Common myeloid progenitor, CD34-positive (primary cell): Measurements from ENCODE around the gene LEMD2.
A peak's percentile ranks its signal among the peaks of the same experiment; 100 is the strongest.

Experiments used
- CTCF ChIA-PET: fragments of 350-600 bp; sonication (Branson Sonifier 250); formaldehyde crosslinking; loops from one replicate; lab custom pipeline; 2021; ENCODE audit warnings: antibody characterized with exemption; lab: Charles Lee
- POLR2A ChIA-PET: fragments of 350-600 bp; sonication (Branson Sonifier 250); formaldehyde crosslinking; loops from one replicate; lab custom pipeline; 2021; ENCODE audit warnings: antibody characterized with exemption; lab: Charles Lee
- DNase-seq, 3 donors: peaks; one replicate each; pipeline versions ENCODE4 v3.0.0 to v3.0.0-alpha.2; 2013
- H3K27ac ChIP-seq, 2 experiments: 1 replicate in 1 of 2; 2 replicates in 1 of 2; pipeline ENCODE4 v1.7.0; 2013; ENCODE audit warnings: inconsistent platforms in 2 of 2, low read length in 2 of 2, mild to moderate bottlenecking in 2 of 2, low read depth in 1 of 2, moderate library complexity in 1 of 2; ENCODE audit not compliant: severe bottlenecking in 2 of 2, insufficient read depth in 1 of 2, poor library complexity in 1 of 2
- H3K27me3 ChIP-seq, 5 experiments: replicated peaks in 2 of 5; 1 replicate in 3 of 5; 2 replicates in 2 of 5; pipeline versions ENCODE4 v1.6.1 to v1.7.0; 2013; ENCODE audit warnings: low read length in 4 of 5, mild to moderate bottlenecking in 2 of 5, moderate library complexity in 2 of 5, inconsistent platforms in 1 of 5; ENCODE audit not compliant: insufficient read depth in 5 of 5, control insufficient read depth in 4 of 5
- H3K36me3 ChIP-seq, 4 experiments: 1 replicate in 2 of 4; 2 replicates in 2 of 4; pipeline versions ENCODE4 v1.6.1 to v1.7.0; 2013; ENCODE audit warnings: low read length in 3 of 4, control low read depth in 1 of 4, mild to moderate bottlenecking in 1 of 4; ENCODE audit not compliant: control insufficient read depth in 4 of 4, insufficient read depth in 4 of 4
- H3K4me1 ChIP-seq, 4 experiments: 1 replicate in 3 of 4; 2 replicates in 1 of 4; pipeline versions ENCODE4 v1.6.1 to v1.7.1; 2013; ENCODE audit warnings: low read length in 3 of 4, mild to moderate bottlenecking in 3 of 4, control low read depth in 1 of 4, inconsistent platforms in 1 of 4, moderate library complexity in 1 of 4; ENCODE audit not compliant: control insufficient read depth in 4 of 4, insufficient read depth in 4 of 4; ENCODE audit errors: control extremely low read depth in 1 of 4
- H3K4me3 ChIP-seq, 7 experiments: 1 replicate in 4 of 7; 2 replicates in 3 of 7; pipeline versions ENCODE4 v1.5.1 to v1.7.0; 2013; ENCODE audit warnings: mild to moderate bottlenecking in 7 of 7, low read length in 6 of 7, moderate library complexity in 6 of 7, inconsistent platforms in 2 of 7, low read depth in 2 of 7, control low read depth in 1 of 7; ENCODE audit not compliant: insufficient read depth in 4 of 7, control insufficient read depth in 1 of 7; ENCODE audit errors: extremely low read depth in 1 of 7
- H3K9me3 ChIP-seq, 5 experiments: 1 replicate in 4 of 5; 2 replicates in 1 of 5; pipeline versions ENCODE4 v1.6.1 to v1.7.1; 2013; ENCODE audit warnings: low read length in 4 of 5, mild to moderate bottlenecking in 2 of 5, inconsistent platforms in 1 of 5, low read depth in 1 of 5, moderate library complexity in 1 of 5; ENCODE audit not compliant: control insufficient read depth in 4 of 5, insufficient read depth in 2 of 5; ENCODE audit errors: control extremely low read depth in 1 of 5
- WGBS: methylation state at CpG from one replicate; pipeline ENCODE4 v1.1.5; 2013; ENCODE audit not compliant: insufficient coverage; 5-methylcytosine and 5-hydroxymethylcytosine counted together

The LEMD2 gene

DNA sequence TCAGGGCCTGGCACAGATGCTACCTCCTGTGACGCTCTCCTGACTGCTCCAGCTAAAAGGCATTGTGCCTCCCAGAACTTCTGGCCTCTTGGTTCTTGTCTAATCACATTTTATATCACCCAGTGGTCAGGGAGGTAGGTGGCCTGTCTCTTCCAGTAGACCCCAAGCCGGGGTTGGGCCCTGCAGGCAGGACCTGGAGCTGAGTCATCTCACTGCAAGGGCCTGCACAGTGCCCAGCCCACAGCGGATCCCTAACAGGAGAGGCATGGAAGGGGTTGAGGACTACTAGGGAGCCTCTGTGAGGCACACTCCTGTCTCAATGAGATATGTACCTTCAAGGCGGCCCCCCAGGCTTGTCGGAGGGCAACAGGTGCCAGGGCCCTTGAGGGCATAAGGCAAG, 6.4 kb downstream of the LEMD2 start:
- Histone ChIP-seq H3K4me1 (peaks cover 7 to 25% (median 12%) of the 10 kb centered on the region in 4 experiments), H3K36me3 (peaks cover 14 to 94% (median 70%) of the 10 kb centered on the region in 4 experiments), H3K27me3 (no peaks in the 10 kb centered on the region), H3K9me3 (no peaks in the 10 kb centered on the region), H3K4me3 (no peak overlapping the region), H3K27ac (no peak overlapping the region)
- CTCF ChIA-PET, result interaction anchor here (1.0 to 8.0 kb wide), 3 partner anchors 9 to 15 kb away, joined by 3 to 54 read pairs (median 11); no protein-coding TSS in a partner anchor
- WGBS, result 100% methylated on average over 2 of the region's 5 CpGs
- POLR2A ChIA-PET, result no interaction called here
- no peak for DNase-seq

DNA sequence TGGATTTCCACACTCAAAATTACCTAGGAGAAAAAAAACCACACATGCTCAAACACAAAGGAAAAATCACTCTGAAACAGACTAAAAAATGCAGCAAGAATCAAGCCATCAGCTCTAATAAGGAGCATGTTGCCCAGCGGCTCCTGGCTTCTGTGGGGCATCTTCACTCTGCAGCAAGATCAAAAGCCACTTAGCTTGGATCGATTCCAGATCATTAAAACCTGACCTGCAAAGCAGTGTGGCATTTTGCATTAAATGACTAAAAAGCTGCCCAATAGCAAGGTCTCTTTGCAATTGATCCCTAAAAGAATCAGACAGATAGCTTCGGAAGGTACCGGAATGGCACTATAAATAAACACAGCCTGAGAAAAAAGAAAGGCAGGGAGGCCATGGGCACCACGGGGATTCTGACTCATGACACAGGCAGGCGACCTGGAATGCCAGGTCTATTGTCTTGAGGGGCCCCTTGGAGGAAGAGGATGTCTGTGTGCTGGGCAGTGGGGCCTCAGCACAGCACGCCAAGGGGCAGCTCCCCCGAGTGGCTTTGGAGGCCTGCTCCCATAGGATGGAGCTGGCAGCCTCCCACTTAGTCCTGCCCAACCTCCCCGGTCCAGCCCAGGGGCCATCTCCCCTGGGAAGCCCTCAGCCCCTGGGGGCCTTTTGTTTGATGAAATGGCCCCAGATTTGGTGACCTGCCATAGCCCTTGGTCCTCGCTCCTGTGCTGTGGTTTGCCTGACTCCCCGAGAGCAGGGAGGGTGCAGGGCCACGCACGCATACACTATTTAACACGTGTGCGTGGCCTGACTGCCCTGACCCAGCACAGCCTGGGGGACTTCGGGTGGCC, 7.6 kb downstream of the LEMD2 start:
- Histone ChIP-seq H3K4me3 (no peak overlapping the region), H3K9me3 (no peaks in the 10 kb centered on the region), H3K36me3 (peaks cover 19 to 97% (median 79%) of the 10 kb centered on the region in 4 experiments), H3K27ac (no peak overlapping the region), H3K27me3 (no peaks in the 10 kb centered on the region), H3K4me1 (peaks cover 0 to 14% (median 2%) of the 10 kb centered on the region in 4 experiments)
- WGBS, result 92% methylated on average over 15 of the region's 16 CpGs
- DNase-seq, result no peak
- POLR2A ChIA-PET, result no interaction called here
- CTCF ChIA-PET, result interaction anchor here (2.4 to 8.0 kb wide), 2 partner anchors 10 to 14 kb away, joined by 11 to 54 read pairs; no protein-coding TSS in a partner anchor

- H3K27me3 ChIP-seq, result no peaks in the 10 kb centered on the region
- H3K4me3 ChIP-seq, result no peak overlapping the region
- DNase-seq, result no peak
- POLR2A ChIA-PET, result no interaction called here
- H3K9me3 ChIP-seq, result no peaks in the 10 kb centered on the region
- CTCF ChIA-PET, result interaction anchor here (0.7 to 8.0 kb wide), 5 partner anchors 8 to 369 kb away, joined by 3 to 54 read pairs (median 4); no protein-coding TSS in a partner anchor
- peaks cover 18 to 98% (median 81%) of the 10 kb centered on the region in 4 experiments for H3K36me3 ChIP-seq
- no peaks in the 10 kb centered on the region for H3K4me1 ChIP-seq
- no peak overlapping the region for H3K27ac ChIP-seq
- WGBS, result over 99% methylated on average over 12 of the region's 14 CpGs
Measured at GRCh38 chr6:33779895-33780294, 9.0 kb downstream of the LEMD2 start.

GRCh38 chr6:33779290-33779689, 9.6 kb downstream of the LEMD2 start:
- H3K27ac ChIP-seq, result no peak overlapping the region
- DNase-seq, result peak in 2 of 3 donors; percentile 28 to 39
- peaks cover 20 to 96% (median 80%) of the 10 kb centered on the region in 4 experiments for H3K36me3 ChIP-seq
- no peaks in the 10 kb centered on the region for H3K9me3 ChIP-seq
- CTCF ChIA-PET, result interaction anchor here (0.7 to 8.0 kb wide), 8 partner anchors 8 to 370 kb away, joined by 3 to 54 read pairs (median 4); no protein-coding TSS in a partner anchor
- no peaks in the 10 kb centered on the region for H3K27me3 ChIP-seq
- H3K4me1 ChIP-seq, result no peaks in the 10 kb centered on the region
- no peak overlapping the region for H3K4me3 ChIP-seq
- WGBS, result 92% methylated on average over 3 of the region's 7 CpGs
- POLR2A ChIA-PET, result no interaction called here

DNA sequence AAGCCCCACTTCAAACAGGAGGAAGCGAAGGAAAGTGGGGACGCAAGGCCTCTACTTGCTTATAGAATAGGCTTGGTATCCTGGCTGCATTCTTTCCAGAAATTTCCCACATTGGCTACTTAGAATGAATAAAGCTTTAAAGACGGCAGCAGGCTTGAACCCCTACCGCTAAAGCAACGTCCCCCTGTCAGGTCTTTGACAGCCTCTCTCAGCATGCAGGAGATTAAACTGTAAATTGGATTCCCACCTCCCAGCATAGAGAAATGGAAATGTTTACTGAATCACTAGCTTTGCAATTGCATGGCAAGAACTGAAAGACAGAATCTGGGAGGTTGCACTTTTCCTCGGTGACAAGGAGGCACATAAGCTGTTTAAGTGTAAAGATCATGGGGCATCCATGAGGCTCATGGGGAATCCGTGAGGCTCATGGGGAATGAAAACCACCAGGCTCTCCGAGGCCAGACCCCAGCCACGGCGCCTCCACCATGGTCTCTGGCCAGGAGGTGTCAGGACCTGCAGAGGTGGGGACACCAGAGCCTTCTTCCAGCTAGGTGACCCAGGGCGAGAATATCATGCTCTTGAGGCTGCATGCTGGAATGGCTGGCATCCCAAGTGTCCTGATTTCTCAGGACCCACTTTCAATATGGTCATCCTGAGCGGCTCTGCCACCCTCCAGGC, 10.3 kb downstream of the LEMD2 start:
- H3K9me3 ChIP-seq, result no peaks in the 10 kb centered on the region
- no peak for DNase-seq
- H3K4me3 ChIP-seq, result no peak overlapping the region
- peaks cover 20 to 95% (median 78%) of the 10 kb centered on the region in 4 experiments for H3K36me3 ChIP-seq
- 95% methylated on average over 9 of the region's 12 CpGs for WGBS
- CTCF ChIA-PET, result interaction anchor here (0.8 to 8.0 kb wide), 9 partner anchors 8 to 181 kb away, joined by 3 to 54 read pairs (median 4); no protein-coding TSS in a partner anchor
- H3K4me1 ChIP-seq, result no peaks in the 10 kb centered on the region
- POLR2A ChIA-PET, result no interaction called here
- no peaks in the 10 kb centered on the region for H3K27me3 ChIP-seq
- no peak overlapping the region for H3K27ac ChIP-seq

- ChIA-PET CTCF (interaction anchor here (0.9 to 8.0 kb wide), 6 partner anchors 9 to 182 kb away, joined by 3 to 54 read pairs (median 4); no protein-coding TSS in a partner anchor), POLR2A (no interaction called here)
- Histone ChIP-seq H3K27ac (no peak overlapping the region), H3K4me3 (no peak overlapping the region), H3K9me3 (no peaks in the 10 kb centered on the region), H3K4me1 (no peaks in the 10 kb centered on the region), H3K36me3 (peaks cover 15 to 95% (median 75%) of the 10 kb centered on the region in 4 experiments), H3K27me3 (no peaks in the 10 kb centered on the region)
- DNase-seq, result no peak
- WGBS, result 97% methylated on average over 24 of the region's 25 CpGs
Measured at GRCh38 chr6:33777398-33778388, 11.2 kb downstream of the LEMD2 start.
